Measurements from ENCODE around the gene ALPL.
A peak's percentile ranks its signal among the peaks of the same experiment; 100 is the strongest.

ALPL gene

GRCh38 chr1:21553116-21553926 lies 44.1 kb downstream of the ALPL start:
- H3K4me1 ChIP-seq (ENCODE audit: control insufficient read depth, insufficient read depth, low read length): no peaks in the 10 kb centered on the region
- no peak overlapping the region for H3K4me3 ChIP-seq (ENCODE audit: low read depth, low read length)
- CTCF ChIA-PET: interaction anchor here (0.7 to 1.2 kb wide), 3 partner anchors 18 to 42 kb away, joined by 3 read pairs; no protein-coding TSS in a partner anchor
- TF ChIP-seq ZNF571 (tag by site-specific recombination; IDR thresholded peaks at IDR 0.05) (no peak), SCRT2 (tag by site-specific recombination; IDR thresholded peaks at IDR 0.05) (peak; percentile 38; the same call in 1 of the 2 replicates)
- H3K9me3 ChIP-seq (ENCODE audit: control insufficient read depth, insufficient read depth, low read depth, low read length): no peaks in the 10 kb centered on the region
- no peaks in the 10 kb centered on the region for H3K36me3 ChIP-seq (ENCODE audit: control insufficient read depth in 2 of 2, insufficient read depth in 1 of 2, low read length in 2 of 2)
- no peak overlapping the region for H3K27ac ChIP-seq (ENCODE audit: extremely low read depth, low read depth, low read length)
- POLR2A ChIA-PET: no interaction called here

- POLR2A ChIA-PET: no interaction called here
- TF ChIP-seq ZNF768 (tag by site-specific recombination; IDR thresholded peaks at IDR 0.05) (0 out of 2 replicates have a peak, but pooled peaks have one; percentile 17), GLIS2 (tag by site-specific recombination; IDR thresholded peaks at IDR 0.05) (no peak)
- CTCF ChIA-PET: interaction anchor here (0.6 to 0.7 kb wide), 2 partner anchors 14 to 188 kb away, joined by 3 to 5 read pairs; no protein-coding TSS in a partner anchor
- Histone ChIP-seq H3K9me3 (ENCODE audit: control insufficient read depth, insufficient read depth, low read depth, low read length) (no peaks in the 10 kb centered on the region), H3K27ac (ENCODE audit: extremely low read depth, low read depth, low read length) (no peak overlapping the region), H3K4me1 (ENCODE audit: control insufficient read depth, insufficient read depth, low read length) (no peaks in the 10 kb centered on the region), H3K4me3 (ENCODE audit: low read depth, low read length) (no peak overlapping the region), H3K36me3 (ENCODE audit: control insufficient read depth in 2 of 2, insufficient read depth in 1 of 2, low read length in 2 of 2) (no peaks in the 10 kb centered on the region)
Observed at GRCh38 chr1:21559788-21560567, 50.8 kb downstream of the ALPL start.

GRCh38 chr1:21560916-21561638 lies 51.9 kb downstream of the ALPL start:
- Histone ChIP-seq H3K4me1 (ENCODE audit: control insufficient read depth, insufficient read depth, low read length) (no peaks in the 10 kb centered on the region), H3K27ac (ENCODE audit: extremely low read depth, low read depth, low read length) (no peak overlapping the region), H3K4me3 (ENCODE audit: low read depth, low read length) (no peak overlapping the region), H3K9me3 (ENCODE audit: control insufficient read depth, insufficient read depth, low read depth, low read length) (no peaks in the 10 kb centered on the region), H3K36me3 (ENCODE audit: control insufficient read depth in 2 of 2, insufficient read depth in 1 of 2, low read length in 2 of 2) (no peaks in the 10 kb centered on the region)
- POLR2A ChIA-PET: no interaction called here
- CTCF ChIA-PET: interaction anchor here (0.6 to 1.1 kb wide), 6 partner anchors 12 to 350 kb away, joined by 3 to 5 read pairs (median 4); no protein-coding TSS in a partner anchor
- TF ChIP-seq ZNF121 (tag by site-specific recombination; IDR thresholded peaks at IDR 0.05) (peak; percentile 53; the same call in 1 of the 2 replicates), MZF1 (tag by site-specific recombination; IDR thresholded peaks at IDR 0.05; ENCODE audit: borderline replicate concordance) (no peak)

GRCh38 chr1:21562896-21563295 lies 53.7 kb downstream of the ALPL start:
- Histone ChIP-seq H3K9me3 (ENCODE audit: control insufficient read depth, insufficient read depth, low read depth, low read length) (no peaks in the 10 kb centered on the region), H3K27ac (ENCODE audit: extremely low read depth, low read depth, low read length) (no peak overlapping the region), H3K36me3 (ENCODE audit: control insufficient read depth in 2 of 2, insufficient read depth in 1 of 2, low read length in 2 of 2) (no peaks in the 10 kb centered on the region), H3K4me1 (ENCODE audit: control insufficient read depth, insufficient read depth, low read length) (no peaks in the 10 kb centered on the region), H3K4me3 (ENCODE audit: low read depth, low read length) (no peak overlapping the region)
- ChIA-PET CTCF (interaction anchor here (1.0 kb wide), 1 partner anchor 33 kb away, joined by 3 read pairs; no protein-coding TSS in a partner anchor), POLR2A (no interaction called here)
- TF ChIP-seq ZBTB6 (tag by site-specific recombination; IDR thresholded peaks at IDR 0.05) (no peak), ZNF580 (tag by site-specific recombination; IDR thresholded peaks at IDR 0.05) (no peak), ZNF521 (tag by site-specific recombination; IDR thresholded peaks at IDR 0.05) (no peak), ZNF350 (tag by site-specific recombination; IDR thresholded peaks at IDR 0.05) (no peak), ZSCAN16 (tag by site-specific recombination; IDR thresholded peaks at IDR 0.05) (no peak), ZNF513 (tag by site-specific recombination; IDR thresholded peaks at IDR 0.05) (no peak), ZNF792 (tag by site-specific recombination; IDR thresholded peaks at IDR 0.05) (no peak), HOXA7 (CRISPR knock-in tag; IDR thresholded peaks at IDR 0.05; ENCODE audit: borderline replicate concordance) (no peak), ZBTB44 (tag by site-specific recombination; IDR thresholded peaks at IDR 0.05) (no peak)
